Fibroblast of the aortic adventitia (primary cell): ENCODE measurements around the gene PPP4R3C. TPM values are rescaled to one million over a fixed set of nuclear protein-coding genes. Genes with fewer than 3 reads are reported as not detected.
"Not testable (repeated sequence)": the region's sequence is repeated elsewhere in the genome, so short reads cannot be mapped to it uniquely, and the experiment has no call there.

Source experiments
- DNase-seq: peaks from one replicate; pipeline ENCODE4 v3.0.0-alpha.2; 2010; ENCODE audit warnings: low read depth
- H3K4me3 ChIP-seq: 2 replicates; pipeline ENCODE4 v1.5.1; 2011; ENCODE audit warnings: low read depth, mild to moderate bottlenecking, control low read depth, low read length, moderate library complexity
- CTCF ChIP-seq: IDR thresholded peaks from 2 replicates; pipeline ENCODE4 v1.5.1; 2011; ENCODE audit warnings: mild to moderate bottlenecking, low read length, control low read depth, inconsistent platforms; ENCODE audit not compliant: insufficient read depth
- total RNA-seq: library from RNA; depleted of rRNA; stranded (reverse); fragments of >200 nt; gene quantifications from 2 replicates; pipeline ENCODE4 v1.2.3, GENCODE V29; 2012; ENCODE audit warnings: low replicate concordance

Gene PPP4R3C
- total RNA-seq, result not detected in 2 replicates

GRCh38 chrX:27463187-27463586, at the start of gene PPP4R3C:
TSS of gene PPP4R3C (minus strand) at chrX:27463341. CDS start at chrX:27463296, 45 bp downstream.
- no peak within 1 kb of the TSS for H3K4me3 ChIP-seq
- DNase-seq, result no peak
- no peak for TF ChIP-seq CTCF

GRCh38 chrX:27491397-27491796, 28.3 kb upstream of the PPP4R3C start:
- no peak overlapping the region for H3K4me3 ChIP-seq
- DNase-seq, result no peak
- TF ChIP-seq CTCF, result no peak

DNA sequence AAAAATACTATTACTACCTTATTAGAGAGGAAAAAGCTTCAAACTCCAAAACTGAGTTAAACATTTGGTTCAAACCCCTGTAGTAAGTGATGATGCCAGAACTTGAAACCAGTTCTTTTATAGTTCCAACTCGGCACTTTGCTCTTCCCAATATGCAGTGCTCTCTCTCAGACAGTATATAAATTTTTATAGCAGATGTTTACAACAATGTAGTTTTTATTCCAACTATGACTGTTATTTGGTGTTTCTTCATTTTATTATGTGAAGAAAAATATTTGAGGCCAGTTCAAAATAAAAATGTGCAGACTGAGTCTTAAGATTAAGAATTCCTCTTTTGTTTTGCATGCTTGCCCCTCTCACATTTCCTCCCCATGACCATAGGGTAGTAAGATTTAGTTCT, 2.9 kb upstream of the PPP4R3C start:
- H3K4me3 ChIP-seq, result no peak overlapping the region
- no peak for DNase-seq
- TF ChIP-seq CTCF, result no peak

- DNase-seq, result no peak
- TF ChIP-seq CTCF, result no peak
- no peak overlapping the region for H3K4me3 ChIP-seq
Measured at GRCh38 chrX:27465036-27465435, 1.9 kb upstream of the PPP4R3C start.

DNA sequence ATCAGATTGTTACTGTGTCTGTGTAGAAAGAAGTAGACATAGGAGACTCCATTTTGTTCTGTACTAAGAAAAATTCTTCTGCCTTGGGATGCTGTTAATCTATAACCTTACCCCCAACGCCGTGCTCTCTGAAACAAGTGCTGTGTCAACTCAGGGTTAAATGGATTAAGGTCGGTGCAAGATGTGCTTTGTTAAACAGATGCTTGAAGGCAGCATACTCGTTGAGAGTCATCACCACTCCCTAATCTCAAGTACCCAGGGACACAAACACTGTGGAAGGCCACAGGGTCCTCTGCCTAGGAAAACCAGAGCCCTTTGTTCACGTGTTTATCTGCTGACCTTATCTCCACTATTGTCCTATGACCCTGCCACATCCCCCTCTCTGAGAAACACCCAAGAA, 4.0 kb downstream of the PPP4R3C start:
- not testable (repeated sequence) for DNase-seq, H3K4me3 ChIP-seq

DNA sequence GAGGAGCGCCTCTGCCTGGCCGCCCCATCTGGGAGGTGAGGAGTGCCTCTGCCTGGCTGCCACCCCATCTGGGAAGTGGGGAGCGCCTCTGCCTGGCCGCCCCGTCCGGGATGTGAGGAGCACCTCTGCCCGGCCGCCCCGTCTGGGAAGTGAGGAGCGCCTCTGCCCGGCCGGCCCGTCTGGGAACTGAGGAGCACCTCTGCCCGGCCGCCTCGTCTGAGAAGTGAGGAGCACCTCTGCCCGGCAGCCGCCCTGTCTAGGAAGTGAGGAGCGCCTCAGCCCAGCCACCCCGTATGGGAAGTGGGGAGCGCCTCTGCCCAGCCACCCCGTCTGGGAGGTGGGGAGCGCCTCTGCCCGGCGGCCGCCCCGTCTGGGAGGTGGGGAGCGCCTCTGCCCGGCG, 4.6 kb downstream of the PPP4R3C start:
- not testable (repeated sequence) for DNase-seq

GRCh38 chrX:27451324-27451723, 11.8 kb downstream of the PPP4R3C start:
- TF ChIP-seq CTCF, result no peak
- no peak overlapping the region for H3K4me3 ChIP-seq
- no peak for DNase-seq

More for the DNA sequence above, 4.6 kb downstream of the PPP4R3C start:
- not testable (repeated sequence) for H3K4me3 ChIP-seq

DNA sequence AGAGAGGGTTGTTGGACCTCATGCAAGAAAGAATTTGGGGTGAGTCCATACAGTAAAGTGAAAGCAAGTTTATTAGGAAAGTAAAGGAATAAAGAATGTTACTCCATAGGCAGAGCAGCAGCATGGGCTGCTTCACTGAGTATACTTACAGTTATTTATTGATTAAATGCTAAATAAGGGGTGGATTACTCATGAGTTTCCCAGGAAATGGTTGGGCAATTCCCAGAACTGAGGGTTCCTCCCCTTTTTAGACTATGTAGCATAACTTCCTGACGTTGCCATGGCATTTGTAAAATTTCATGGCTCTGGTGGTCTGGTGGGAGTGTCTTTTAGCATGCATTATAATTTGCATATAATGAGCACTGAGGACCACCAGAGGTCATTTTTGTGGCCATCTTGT, 16.7 kb downstream of the PPP4R3C start:
- DNase-seq, result no peak
- no peak overlapping the region for H3K4me3 ChIP-seq
- no peak for TF ChIP-seq CTCF
